HuH-7 (cell line): ENCODE results near the gene GNAI2.
"Not testable (repeated sequence)": the region's sequence is repeated elsewhere in the genome, so short reads cannot be mapped to it uniquely, and the experiment has no call there.

ENCODE experiments used
- DNase-seq: peaks from one replicate; pipeline ENCODE4 v3.0.0; 2011; ENCODE audit warnings: low spot score

GNAI2 gene

DNA sequence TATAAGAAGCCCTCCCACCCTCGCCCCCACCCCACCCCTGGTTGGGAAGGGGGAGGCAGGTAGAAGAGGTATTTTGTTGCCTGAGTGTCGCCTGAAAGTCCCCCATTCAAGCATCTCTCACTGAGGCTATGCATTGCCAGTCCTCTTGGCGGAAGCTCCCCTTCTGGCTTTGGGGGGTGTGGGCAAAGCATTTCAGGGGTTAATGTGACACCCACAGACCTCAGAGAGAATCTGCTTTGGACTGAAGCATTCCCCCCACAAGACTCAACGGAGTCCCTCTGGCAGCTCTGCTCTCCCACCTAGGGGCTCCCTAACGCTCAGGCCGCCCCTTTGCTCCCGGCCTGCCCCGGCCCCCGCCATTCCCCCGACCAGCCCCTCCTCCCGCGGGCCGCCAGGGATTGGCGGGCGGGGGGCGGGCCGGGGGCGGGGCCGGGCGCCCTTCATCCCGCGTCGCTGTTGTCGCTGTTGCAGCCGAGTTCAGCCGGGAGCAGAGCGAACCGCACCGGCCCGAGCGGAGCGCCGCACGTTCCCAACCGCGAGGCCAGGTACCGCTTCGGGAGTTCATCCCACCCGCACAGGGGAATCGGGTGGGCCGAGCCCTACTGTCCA is 31.1 kb upstream of the GNAI2 start, which contains the start of gene SLC38A3:
TSS of gene SLC38A3 (plus strand) at position 468 of the 609 bp plus-strand sequence. CDS start 8,929 bp downstream, outside the sequence.
- peak; percentile 83 for DNase-seq

DNA sequence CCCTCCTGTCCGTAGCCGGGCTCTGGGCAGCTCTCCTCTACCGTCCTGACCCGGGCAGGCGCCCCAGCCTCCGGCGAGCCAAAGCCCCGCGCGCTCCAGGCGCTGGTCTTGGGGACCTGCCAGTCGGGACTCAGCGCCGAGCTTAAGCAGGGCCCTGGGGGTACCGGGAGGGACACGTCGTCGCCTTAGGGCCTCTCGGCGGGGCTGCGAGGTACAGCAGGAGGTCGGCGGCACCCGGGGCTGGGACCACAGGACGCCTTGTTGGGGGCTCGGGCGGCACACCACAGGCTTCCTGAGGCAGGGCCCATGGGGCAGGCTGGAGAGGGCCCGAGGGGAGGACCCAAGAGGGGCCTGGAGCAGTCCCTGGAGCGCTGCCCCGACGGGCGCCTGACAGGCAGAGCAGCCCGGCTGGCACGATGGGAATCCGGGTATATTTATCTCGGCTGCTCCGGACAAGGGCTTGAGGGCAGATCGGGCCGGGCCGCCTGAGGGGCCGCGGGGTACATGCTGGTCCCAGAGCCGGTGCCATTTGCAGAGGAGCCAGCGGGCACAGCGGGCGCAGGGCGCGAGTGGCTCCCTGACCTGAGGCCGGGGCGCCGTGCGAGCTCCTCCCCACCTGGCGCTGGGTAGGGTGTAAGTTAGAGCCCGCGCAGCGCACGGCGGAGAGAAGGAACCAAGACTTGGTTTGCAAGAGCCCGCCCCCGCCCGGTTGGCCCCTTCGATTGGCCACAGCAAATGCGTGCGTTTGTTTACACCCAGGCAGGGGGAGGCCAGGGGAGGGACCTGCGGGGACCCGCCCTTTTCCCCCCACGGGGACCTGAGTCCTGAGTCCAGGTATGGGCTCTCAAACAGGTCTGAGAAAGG is 30.4 kb upstream of the GNAI2 start:
- peak; percentile 58 for DNase-seq

DNA sequence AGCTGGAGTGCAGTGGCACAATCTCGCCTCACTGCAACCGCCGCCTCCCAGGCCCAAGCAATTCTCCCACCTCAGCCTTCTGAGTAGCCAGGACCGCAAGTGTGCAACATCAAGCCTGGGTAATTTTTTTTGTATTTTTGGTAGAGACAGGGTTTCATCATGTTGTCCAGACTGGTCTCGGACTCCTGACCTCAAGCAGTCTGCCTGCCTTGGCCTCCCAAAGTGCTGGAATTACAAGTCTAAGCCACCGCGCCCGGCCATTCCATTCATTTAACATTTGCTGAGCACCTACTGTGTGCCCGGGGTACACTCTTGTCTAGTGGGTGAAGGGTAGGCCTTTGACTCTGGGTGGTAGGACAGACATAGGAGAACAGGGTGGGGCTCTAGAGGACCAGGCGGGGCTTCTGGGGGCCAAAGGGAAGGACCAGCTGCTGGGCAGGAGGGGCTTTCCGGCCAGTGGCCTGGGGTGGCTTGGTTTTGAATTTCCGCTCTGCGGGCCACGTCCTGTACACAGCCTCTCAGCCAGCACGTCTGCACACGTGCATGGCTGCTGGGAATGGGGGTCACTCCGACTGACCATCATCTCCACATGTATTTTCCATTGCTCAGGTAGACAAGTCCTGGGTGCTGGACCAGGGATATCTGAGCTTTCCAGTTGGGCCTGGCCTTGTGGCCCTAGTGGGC is 28.5 kb upstream of the GNAI2 start:
- no peak for DNase-seq

DNA sequence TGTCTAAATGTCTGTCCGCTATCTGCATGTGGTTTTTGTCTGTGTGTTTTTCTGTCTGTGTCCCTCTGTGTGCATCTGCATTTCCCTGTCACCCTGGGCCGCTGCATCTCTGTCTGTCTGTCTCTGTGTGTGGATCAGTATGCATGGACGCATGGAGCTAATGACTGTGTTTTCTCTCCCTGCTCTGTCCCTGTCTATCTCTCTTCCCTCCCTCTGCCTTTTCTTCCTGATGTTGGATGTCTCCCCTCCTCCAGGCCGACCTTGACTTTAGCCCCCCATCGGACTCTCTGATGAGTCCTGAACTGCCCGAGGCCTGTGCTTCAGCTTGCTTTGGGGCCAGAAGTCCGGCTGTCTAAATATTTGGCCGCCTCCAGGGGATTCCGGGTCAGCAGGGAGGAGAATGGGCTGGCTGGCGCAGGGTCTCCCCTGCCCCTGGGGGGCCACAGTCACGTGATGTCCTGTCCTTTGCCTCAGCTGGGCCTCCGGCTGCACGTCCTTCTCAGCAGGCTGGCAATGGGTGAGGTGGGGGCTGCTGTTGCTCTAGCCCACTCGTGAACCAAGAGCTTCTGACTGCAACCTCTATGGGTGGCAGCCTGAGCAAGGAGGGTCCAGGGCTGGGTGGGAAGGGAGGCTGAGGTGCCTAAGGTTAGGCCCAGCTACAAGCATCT is 27.2 kb upstream of the GNAI2 start:
- no peak for DNase-seq

DNA sequence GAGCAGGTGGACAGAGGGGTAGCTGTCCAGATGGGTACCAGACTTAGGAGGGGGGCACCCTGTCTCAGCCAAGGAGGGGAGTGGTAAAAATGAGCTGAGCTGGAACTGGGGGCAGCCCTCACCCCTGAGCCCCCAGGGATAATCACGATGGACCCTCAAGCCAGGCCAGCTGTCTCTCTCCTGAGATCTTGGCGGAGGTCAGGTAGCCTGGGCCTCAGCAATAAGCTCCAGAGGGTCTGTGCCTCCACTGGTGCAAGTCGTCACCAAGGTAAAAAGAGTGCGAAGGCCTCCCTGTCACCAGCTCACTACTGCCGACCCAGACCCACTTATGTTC is 25.9 kb upstream of the GNAI2 start:
- no peak for DNase-seq

DNA sequence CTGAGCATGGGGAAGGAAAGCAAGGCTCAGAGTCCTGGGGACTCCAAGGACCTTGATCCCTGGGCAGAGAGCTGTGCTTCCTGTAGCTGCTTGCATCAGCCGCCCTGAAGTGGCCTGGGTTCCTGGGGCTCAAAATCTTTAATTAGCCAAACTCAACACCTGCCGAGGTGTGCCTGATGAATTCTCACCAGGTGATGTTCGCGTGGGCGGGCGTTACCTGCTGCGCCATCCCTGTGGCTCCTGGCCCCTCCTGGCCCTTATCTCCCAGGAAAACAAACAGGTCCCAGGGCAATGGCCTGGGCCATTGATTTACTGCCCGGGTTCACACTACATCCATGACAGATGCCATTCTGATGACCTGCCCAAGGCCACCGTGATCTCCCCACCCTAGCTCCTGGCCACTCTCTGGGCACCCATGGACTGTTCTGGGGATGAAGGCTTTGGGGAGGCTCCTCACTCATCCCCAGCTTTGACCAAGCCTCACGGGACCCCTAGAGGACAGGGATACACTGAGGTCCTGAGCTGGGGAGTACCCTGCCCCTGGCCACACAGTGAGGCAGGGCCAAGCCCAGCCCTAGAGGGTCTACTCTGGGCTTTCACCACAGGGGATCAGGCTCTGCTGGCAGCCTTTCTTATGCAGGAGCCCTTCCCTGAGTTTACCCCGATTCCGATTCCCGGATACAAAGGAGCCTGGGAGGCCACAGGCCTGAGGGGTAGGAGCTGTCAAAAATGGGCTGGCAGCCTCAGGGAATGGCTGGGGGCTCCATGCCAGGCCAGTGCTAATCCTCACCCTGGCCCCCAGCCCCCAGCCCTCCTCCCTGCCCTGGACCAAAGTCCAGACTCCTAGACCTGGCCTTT is 25.3 kb upstream of the GNAI2 start:
- DNase-seq: peak; percentile 71

DNA sequence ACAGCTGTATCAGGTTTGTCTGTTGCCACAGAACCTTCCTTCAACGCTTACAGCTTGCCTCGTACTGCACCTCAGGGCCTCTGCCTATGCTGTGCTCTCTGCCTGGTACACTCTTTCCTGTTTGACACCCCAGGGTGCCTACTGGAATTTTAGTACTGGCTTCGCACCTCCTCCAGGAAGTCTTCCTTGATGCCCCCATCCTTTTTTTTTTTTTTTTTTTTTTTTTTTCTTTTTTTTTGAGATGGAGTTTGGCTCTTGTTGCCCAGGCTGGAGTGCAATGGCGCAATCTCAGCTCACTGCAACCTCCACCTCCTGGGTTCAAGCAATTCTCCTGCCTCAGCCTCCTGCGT is 24.7 kb upstream of the GNAI2 start:
- not testable (repeated sequence) for DNase-seq

DNA sequence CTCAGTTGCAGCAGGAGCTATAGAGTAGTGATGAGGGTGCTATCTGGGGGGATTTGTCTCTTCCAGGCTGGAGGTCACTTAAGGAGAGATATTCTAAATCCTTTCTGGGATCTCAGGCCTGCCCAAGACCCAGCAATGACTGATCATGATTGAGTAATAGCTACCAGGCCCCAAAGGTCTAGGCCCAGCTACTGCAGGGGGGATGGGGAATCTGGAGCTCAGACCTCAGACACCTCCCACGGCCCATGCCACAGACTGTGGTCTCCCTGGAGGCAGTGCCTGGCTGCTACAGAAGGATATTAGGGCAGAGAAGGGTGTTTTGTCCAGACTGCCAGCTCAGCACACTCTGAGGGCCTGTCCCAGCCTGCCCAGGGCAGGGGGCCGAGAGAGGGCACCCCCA is 24.1 kb upstream of the GNAI2 start:
- no peak for DNase-seq

DNA sequence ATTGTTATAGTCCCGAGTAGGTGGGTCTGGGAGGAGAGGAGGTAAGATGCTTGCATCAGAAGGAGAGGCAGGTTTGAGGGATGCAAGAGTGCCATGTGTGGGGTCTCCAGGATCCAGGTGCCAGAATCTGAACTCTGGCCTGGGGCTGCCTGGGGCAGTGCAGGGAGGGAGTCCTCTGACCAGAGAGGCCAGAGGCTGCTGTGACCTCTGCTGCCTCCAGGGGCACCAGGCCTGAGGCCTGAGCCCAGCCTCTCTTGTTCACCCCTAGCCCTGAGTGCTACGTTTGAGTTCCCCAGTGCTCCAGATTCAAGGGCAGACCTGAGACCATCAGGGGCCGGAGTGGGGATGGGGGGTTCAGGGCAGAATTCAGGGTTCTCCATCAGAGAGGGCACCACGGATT is 23.5 kb upstream of the GNAI2 start:
- DNase-seq: peak; percentile 60

DNA sequence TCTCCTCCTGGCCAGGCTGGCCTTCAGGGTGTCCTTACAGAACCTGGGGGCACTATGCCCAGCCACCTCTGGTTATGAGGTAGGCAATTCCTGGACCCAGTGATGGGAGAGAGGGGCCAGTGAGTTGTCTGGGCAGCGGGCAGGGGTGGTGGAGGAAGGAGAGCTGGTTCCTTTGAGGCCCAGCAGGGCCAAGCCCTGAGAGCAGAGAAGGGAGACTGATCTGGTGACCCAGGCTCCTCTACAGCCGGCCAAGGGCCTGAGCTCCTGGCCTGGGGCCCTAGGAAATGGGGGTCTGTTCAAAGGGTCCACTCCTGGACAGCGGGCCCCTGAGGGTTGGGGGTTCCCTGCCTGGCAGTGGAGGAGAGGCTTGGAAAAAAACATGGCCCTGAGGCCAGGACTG is 23.0 kb upstream of the GNAI2 start:
- DNase-seq: no peak

DNA sequence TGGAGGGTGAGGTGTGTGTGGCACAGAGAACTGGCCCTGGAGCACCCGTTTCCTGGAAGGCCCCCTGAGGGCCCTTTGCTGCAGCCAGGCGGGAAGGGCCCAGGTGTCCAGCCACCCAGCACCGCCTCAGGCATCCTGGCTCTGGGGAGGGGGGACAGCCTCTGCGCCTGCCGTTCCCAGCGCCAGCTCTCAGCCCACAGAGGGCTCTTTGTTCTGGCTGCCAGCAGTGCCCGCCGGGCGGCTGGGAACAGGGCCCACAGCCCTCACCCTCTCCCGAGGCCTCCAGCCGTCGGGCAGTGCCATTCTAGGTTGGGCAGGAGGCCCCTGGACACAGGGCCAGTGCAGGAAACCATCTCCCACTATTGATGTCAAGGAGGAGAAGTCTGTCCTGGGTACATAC is 22.6 kb upstream of the GNAI2 start:
- DNase-seq: no peak

DNA sequence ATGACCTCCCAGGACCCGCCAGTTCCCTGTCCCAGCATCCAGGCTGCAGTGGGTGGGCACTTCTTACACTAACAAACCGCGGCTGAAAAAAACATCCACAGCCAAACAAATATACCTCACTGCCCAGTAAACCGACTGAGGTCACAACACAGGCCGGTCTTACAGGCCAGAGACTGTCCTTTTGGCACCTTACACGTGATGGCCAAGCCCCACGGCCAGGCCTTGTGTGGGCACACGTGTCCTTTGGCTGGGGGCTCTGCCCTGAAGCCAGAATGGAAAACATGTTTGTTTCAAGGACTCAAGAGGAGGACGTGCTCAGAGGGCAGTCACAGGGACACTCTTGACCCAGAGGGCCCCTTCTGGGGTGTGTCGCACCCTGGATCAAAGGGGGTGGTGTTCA is 21.2 kb upstream of the GNAI2 start:
- DNase-seq: no peak

DNA sequence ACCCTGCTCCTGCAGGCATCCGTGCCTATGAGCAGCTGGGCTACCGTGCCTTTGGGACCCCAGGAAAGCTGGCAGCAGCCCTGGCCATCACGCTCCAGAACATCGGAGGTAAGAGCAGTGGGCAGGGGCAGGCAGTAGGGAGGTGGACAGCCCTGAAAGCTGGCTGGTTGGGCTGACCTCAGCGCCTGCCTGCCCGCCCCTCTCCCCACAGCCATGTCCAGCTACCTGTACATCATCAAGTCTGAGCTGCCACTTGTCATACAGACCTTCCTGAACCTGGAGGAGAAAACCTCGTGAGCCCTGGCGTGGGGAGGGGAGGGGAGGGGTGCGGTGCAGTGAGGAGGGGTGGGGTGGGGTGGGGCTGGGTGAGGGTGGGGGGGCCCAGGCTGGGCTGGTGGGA is 20.5 kb upstream of the GNAI2 start:
- no peak for DNase-seq

DNA sequence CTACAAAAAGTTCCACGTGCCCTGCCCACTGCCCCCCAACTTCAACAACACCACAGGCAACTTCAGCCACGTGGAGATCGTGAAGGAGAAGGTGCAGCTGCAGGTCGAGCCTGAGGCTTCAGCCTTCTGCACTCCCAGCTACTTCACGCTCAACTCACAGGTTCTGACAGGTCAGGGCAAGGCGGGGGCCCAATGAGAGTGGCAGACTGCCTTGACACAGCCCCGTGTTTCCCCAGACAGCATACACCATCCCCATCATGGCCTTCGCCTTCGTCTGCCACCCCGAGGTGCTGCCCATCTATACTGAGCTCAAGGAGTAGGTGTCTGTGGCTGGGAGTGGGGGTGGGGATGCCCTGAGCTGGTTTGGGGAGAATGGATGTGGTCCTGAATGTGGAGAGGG is 18.3 kb upstream of the GNAI2 start:
- DNase-seq: no peak

DNA sequence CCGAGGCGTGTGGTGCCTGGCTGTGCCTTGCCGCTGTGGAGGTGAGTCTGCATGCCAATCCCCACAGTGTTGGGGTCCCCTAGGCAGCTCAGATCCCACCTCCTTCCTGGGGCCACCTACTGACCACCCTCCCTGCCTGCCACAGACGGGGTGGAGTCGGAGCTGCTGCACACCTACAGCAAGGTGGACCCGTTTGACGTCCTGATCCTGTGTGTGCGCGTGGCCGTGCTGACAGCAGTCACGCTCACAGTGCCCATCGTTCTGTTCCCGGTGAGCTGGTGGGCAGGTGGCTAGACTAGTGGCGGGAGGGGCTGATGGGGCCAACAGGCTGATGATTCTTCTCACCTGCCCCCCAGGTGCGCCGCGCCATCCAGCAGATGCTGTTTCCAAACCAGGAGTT is 17.6 kb upstream of the GNAI2 start:
- DNase-seq: no peak

DNA sequence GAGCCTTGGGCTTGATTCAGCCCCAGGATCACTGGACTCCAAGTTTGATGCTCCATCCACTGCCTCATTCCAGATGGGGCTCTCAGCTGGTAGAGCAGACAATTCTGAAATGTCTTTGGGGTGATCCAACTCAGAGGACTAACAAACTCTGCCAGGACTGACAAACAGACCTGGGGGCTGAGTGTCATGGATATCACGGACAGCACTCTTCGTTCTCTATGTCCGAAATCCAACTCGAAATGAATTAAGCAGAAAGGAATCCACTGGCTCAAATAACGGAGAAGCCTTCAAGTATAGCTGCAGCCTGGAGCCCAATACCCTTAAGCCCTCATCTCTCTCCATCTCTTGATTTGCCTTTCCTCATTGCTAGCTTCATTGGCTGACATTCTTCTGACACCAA is 16.7 kb upstream of the GNAI2 start:
- DNase-seq: no peak

DNA sequence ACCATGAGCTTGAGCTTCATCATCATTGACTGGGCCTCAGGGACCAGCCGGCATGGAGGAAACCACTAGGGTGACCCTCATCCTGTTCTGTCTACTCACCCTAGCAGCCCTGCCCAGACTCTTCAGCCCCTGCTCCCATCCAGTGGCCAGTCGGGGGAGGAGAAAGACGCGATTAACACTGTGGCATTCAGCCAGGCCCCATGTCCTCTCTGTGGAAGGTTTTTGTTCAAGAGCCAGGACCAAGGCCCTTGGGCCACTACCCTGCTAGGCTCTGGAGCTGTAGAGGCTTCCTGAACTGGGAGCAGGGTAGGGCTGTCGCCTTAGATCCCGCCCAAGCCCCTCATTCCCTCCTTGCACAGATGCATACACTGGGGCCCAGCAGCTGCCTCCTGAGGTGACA is 15.9 kb upstream of the GNAI2 start:
- DNase-seq: no peak

DNA sequence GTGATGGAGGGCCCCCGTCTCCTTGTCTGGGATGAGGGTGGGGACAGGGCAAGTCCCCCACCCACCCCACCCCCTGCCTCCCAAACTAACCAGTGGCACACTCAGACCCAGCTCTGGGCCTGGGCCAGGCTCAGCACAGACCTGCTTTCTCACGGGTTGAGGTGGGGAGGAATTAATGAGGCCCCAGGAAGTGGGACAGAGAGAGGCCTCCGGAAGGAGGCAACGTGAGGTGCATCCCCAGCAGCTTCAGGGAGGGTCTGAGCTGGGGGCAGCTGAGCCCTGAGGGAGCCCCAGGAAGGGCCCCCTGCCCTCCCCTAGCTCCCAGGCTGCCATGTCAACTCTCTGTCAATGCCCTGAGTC is 15.0 kb upstream of the GNAI2 start:
- no peak for DNase-seq

DNA sequence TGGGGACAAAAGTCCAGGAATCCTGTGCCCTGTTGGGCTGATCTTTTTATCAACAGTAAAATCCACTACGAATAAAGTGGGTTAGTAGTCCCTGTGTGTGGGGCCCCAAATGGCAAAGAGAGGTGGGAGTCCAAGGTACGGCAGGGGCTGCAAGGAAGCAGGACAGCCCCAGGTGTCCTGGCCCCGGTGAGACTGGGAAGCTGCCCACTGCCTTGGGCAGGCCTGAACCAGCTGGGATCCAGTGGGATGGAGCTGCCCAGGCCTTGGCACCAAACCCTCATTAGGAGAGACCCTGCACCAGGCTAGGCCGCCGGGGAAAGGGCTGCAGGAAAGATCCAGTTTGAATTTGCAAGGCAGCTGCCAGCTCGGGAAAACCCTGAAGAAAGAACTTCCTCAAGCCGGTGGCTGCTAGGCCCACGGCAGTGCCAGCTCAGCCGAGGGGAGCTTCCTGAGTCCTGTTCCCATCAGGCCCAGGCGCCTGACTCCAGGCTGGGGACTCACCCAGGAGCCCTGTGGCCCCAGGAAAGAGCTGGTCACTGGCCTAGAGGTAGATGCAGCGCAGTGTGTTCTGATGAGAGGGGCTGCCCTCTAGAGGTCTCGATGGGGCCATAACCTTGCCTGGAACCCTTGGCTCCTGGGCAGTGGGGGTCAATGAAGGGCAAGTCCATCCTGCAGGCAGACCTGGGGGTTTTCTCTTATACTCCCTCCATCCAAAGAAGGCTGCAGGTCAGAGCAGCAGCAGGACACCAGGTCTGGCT is 14.4 kb upstream of the GNAI2 start:
- peak; percentile 76 for DNase-seq

DNA sequence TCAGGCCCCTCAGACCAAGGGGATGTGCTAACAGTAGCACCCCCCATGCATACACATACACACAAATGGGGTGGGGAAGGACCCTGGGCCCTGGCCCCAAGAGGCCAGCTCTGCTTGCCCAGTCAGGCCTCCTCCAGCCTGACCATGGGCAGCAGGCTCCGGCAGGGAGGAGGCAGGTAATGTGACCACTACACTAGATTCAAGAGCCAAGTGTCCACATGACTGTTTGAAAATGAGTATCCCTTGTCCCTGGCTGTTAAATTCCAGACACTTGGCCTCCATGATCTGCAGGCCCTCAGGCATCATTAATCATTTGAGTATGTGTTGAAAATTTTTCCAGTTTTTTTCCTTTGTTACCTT is 13.9 kb upstream of the GNAI2 start:
- DNase-seq: no peak

DNA sequence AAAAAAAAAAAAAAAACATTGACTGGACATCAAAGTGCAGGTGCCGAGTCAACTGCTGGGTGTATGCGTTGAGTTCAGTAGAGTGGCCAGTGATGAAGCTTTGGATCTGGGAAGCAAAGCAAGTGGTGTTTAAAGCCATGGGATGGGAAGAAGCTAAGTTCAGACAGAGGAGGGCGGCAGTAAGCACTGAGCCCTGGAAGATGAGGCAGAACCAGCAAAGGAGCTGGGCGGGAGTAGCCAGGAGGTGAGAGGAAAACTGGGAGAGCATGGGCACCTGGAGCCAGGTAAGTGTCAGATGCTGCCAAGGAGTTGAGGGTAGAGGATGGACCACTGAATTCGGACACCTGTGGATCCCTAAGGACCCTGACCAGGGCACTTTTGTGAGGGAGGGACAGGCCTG is 11.4 kb upstream of the GNAI2 start:
- no peak for DNase-seq
